RCC 7860 (cell line): ENCODE measurements around the gene PFKP.

Experiments used
- DNase-seq: peaks from one replicate; pipeline ENCODE4 v3.0.0-alpha.2; 2015; ENCODE audit warnings: low spot score
- FAIRE-seq: peaks from 2 replicates; lab custom pipeline; 2012; peaks lifted over from hg19 to GRCh38; lab: Jason Lieb, UNC

The PFKP gene

DNA sequence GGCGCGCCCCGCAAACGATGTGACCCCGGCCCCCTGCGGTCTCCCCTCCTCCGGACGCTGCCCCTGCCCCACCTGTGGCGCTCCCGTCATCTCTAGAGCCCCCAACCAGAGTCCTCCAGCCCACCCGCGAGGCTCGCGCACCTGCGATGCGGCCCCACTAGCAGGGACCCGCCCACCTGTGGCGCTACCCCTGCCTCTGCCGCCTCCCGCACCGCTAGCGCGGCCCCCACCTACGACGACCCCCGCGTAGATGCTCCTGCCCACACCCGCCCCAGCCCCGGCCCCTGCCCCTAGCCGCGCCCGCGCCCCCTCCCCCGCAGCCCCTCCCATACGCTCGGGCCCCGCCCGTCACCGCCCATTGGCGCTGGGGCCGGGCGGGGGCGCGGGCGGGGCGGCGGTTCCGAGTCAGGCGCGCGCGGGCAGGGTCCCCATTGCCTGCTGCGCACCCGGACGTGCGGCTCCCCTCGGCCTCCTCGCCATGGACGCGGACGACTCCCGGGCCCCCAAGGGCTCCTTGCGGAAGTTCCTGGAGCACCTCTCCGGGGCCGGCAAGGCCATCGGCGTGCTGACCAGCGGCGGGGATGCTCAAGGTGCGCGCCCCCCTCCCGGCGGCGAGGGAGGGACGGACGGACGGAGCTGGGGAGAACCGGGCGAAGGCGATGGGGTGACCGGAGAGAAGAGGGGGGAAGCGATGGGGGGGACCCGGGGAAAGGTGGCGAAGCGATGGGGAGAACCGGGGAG lies at the start of gene PFKP:
PFKP (plus strand) TSS at position 431 of the 741 bp plus-strand sequence; CDS start at position 479, 48 bp downstream.
- DNase-seq (no peak), FAIRE-seq (no peak)

DNA sequence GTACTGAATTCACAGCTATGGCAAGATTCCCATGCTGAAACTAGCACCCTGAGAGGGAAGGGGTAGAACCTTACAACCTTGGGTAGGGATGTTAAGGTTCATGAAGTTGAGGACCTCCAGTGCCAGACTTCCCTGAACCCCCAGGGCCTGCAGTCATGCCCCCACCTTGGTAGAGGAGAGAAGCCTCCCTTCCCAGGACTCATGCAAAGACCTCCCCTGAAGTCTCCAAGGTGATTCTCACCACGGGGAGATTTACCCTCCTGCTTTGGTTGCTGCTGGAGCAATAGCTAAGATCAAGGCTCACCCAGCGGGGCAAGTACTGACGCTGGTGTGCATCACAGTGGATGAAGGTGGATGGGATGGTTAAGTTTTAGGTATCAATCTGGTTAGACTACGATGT lies 49.1 kb upstream of the PFKP start:
- no peak for DNase-seq

DNA sequence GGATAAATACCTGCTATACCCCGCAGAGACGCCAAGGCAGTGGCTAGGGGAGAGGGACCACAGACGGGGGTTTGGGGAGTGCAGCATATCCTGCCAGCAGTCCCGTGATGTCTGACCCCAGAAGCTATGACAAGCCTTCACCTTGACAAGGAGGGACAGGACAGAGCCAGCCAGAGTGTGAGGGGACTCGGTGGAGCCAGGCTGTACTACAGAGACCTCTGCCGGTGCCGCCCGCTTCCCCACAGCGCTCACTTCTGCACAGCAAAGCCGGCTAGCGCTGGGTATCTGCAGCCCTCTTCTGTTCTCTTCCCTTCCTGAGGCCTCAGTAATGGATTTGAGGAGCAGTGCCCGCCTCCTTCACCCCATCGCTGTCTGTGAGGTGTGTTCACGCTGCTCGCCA lies 47.0 kb upstream of the PFKP start:
- no peak for DNase-seq
- no peak for FAIRE-seq

More for the DNA sequence above, 49.1 kb upstream of the PFKP start:
- no peak for FAIRE-seq

DNA sequence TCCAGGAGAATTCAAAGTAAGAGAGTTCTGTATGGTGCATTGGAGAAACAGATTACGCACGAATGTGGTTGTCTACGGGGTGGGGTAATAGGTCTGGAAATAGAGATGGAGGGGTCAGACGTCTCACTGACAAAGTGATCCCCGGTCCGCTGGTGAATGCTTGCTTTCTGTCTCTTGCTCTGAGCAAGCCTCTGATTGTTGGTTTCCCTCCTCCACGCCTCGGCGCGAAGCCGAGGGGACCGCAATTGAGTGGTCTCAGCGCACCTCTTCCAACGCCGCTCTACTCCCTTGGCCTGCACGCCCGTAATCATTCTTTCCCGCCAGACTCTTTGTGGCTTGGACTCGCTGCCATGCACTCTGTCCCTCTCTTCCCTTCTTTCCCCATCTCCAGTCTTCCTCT lies 46.5 kb upstream of the PFKP start:
- no peak for DNase-seq
- no peak for FAIRE-seq

DNA sequence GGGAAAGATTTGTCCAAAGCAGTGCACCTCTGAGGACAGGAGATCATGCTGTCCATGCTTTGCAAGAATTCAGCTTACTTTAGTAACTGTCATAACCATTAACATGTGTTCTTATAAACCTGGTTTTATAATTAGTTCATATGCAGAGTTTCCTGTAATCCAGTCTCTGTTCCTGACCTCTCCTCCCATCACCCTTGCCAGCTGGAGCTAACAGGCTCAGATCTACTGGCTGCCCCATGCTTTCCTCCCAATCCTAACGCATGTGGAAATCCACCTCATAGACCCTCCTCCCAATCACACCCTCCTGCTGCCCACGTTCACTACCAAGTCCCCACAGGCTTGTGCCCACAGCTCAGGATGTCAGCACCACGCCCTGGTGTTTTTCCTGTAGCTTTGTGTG lies 45.3 kb upstream of the PFKP start:
- no peak for FAIRE-seq

DNA sequence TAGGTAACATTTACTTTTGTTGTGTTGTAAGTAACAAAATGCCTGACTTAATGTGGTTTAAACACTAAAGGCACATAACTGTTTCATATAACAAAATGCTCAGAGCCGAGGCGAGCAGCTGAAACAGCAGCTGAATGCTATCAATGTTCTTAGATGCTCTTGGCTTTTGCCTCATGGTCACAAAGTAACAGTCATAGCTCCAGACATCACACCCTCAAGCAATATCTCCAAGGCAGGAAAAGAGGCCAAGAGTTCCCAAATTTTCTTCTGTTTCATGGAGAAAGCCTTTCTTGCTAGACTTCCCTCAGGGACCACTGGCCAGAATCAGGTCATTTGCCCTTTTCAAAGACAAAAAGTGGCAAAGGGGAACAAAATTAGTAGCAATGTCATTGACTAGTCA lies 43.5 kb upstream of the PFKP start:
- DNase-seq (no peak), FAIRE-seq (no peak)

More for the DNA sequence above, 45.3 kb upstream of the PFKP start:
- no peak for DNase-seq

DNA sequence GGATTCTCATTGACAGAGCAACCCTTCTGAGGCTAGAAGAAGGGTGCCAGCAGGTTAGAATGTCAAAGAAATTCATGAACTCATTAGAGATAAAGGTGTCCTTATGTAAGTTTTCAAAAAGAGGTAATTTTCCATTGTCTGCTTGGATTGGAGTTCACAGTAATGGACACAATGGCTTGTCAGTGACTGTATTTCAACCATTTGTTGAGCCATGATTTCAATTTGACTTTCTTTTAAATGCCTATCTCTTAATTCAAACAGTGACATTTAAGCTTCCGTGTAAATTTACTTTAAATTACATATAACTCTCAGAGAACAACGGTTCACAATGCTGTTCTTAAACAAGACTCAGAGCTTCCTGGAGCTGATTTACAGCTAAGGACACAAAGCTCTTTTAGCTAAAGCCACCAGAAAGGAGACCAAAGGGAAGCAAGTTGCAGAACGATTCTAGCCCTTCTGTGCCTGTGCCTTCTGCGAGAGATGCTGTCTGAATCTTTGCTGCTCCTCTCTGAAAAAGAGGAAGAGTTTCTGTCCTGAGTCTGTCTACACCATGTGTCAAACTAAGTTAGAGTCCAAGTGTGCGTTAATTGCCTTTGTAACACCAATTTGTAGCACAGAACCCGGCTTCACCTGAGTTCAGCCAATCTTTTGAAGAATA lies 42.2 kb upstream of the PFKP start:
- no peak for DNase-seq
- no peak for FAIRE-seq

DNA sequence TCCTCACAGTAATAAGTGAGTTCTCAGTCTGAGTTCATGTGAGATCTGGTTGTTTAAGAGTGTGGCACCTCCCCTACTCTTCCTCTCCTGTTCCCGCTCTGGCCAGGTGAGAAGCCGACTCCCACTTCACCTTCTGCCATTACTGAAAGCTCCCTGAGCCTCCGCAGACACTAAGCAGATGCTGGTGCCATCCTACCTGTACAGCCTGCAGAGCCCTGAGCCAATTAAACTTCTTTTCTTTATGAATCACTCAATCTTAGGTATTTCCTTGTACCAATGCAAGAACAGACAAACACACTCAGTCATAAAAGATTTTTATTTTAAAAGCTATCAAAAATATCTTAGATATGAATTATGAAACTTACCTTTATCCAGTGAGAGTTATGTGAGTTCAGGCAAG lies 39.5 kb upstream of the PFKP start:
- FAIRE-seq (no peak), DNase-seq (no peak)

DNA sequence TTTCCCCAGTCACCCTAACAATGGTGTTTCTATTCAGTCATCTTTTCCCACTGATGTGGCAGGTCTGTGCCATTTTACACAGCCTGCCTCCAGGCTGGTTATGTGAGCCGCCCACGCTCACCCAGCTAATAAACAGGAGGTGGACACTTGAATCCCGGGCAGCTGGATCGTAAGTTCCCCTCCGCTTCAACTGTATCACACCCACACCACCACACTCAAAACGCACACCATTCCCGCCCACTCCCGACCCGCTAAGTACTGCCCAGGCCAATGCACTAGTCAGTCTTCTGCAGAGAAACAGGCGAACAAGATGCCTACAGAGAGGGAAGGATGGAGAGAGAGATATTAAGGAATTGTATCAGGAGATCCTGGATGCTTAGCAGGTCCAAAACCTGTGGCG lies 38.9 kb upstream of the PFKP start:
- DNase-seq = no peak
- FAIRE-seq = no peak

DNA sequence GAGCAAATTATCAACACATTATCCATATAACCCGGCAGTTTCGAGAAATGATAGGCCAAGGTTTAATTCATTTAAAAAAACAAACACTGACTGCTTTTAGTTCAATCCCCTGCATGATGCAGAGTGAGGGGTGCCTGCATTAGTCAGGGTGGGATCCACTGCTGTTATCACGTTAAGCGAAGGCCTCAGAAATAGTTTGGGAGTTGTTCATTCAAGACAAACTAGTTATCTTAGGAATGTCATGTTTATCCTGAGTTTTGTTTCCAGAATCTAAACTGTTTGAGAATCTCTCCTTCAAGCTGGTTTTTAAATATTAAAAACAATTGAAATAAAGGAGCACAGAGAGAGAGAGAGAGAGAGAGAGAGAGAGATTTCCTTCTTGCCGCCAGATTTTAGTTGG lies 36.6 kb upstream of the PFKP start:
- DNase-seq (no peak), FAIRE-seq (no peak)

DNA sequence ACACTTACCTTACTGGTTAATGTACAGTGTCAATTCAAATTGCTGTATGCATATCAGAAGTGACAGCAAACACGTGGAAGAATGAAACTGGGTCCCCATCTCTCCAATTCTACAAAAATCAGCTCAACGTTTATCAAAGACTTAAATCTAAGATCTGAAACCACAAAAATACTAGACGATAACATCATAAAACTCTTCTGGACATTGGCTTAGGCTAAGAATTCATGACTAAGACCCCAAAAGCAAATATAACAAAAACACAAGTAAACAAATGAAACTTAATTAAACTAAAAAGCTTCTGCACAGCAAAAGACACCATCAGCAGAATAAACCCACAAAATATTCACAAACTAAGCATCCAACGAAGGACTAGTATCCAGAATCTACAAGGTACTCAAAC lies 35.9 kb upstream of the PFKP start:
- no peak for DNase-seq
- no peak for FAIRE-seq

DNA sequence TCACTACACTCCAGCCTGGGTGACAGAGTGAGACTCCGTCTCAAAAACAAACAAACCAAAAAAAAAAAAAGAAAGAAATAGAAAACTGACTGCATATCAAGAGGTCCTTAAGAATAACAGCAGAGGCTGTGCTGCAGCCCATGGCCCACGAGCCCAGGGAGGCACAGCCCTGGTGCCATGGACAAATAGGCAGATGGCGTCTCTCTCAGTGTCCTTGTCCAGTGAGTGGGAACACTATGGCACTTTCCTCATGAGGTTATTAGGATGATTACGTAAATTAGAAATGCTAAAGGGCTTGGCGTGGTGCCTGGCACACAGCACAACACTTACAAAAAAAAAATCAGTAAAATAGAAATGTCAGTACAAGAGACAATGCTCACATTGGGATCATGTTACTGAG lies 33.4 kb upstream of the PFKP start:
- DNase-seq (no peak), FAIRE-seq (no peak)

DNA sequence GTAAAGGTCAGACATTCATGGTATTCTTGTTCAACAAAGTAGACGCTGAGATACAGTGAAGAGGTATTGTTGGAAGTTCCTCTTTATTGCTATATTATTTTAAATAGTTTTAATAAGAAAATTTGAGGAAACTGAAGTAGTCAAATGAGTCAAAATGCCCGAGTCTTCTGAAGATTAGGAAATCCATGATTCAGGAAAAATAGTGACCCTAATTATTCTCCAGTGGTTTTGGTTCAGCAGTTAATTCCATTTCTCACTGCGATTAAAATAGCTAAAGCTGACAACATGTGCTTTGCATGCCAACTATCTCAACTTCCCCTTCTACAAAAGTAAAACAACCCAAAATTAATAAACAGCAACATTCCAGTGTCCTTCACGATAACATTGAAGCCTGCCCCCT lies 32.7 kb upstream of the PFKP start:
- DNase-seq (no peak), FAIRE-seq (no peak)

DNA sequence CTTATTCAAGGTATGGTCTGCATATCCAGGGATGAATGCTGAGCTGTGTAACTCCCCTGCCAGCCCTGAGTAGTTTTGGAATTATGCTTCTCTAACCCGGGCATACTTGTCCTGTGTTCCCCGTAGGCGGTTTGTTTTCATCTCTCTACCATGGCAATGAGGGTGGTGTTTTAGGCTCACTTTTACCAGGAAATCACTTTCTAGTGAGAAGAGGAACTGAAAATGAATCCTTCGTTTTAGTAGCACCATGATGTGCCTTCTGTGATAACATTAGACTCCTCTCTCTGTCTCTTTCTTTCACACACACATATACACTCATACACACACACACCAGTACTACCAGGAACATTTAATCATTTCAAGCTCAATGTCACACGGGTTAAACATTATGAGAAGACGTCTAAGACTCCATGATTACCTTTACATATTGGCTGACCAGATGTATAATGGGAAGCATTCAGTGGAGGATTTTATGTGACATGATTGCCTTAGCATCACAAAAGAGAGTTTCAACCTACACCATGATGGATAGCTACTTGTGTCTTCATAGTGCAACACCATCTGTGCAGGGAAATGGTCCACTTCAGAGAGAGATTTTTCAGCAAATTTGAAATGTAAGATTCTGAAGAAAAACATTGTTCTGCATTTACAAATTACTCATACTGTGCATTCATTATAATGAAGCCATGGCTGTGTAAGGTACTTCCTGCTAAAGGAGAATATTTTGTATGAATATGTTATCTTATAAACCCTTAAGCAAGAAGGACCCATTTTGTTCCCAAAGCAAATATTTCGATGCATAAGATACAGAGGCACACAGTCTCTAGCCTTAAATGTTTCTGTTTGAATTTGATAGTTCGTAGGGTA lies 31.0 kb upstream of the PFKP start:
- FAIRE-seq (no peak), DNase-seq (no peak)

DNA sequence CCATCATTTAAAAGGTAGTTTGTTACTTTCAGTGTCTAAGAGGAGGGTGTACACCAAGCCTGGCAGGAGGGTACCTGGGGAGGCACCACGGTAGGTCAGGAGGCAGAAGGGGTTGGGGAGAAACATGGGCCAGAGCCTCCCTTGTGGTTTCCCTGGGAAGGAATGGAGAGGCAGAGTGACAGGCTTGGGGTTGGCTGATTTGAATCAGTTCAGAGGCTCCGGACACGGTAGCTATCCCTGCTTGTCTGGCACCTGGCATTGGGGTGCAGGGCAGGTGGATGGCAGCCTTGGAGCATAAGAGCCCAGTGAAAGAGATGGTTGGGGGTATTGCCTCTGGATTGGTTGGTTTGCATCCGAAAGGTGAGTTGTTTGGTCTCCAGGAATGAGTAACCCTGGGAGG lies 30.2 kb upstream of the PFKP start:
- DNase-seq = no peak
- no peak for FAIRE-seq

DNA sequence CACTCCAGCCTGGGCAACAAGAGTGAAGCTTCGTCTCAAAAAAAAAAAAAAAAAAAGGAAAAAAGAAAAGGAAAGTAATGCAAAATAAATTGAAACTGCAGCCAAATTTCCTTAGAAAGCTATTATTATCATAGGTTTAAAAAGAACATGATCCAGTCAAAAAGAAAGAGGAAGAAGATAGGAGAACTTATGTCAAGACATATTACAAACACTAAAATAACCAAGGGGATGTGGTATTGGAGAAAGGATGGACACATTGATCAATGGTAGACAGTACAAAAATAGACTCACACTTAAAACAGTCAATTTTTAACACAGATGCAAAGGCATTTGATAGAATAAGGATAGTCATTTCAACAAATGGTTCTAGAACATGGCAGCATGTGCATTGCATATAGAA lies 27.3 kb upstream of the PFKP start:
- DNase-seq (no peak), FAIRE-seq (no peak)

DNA sequence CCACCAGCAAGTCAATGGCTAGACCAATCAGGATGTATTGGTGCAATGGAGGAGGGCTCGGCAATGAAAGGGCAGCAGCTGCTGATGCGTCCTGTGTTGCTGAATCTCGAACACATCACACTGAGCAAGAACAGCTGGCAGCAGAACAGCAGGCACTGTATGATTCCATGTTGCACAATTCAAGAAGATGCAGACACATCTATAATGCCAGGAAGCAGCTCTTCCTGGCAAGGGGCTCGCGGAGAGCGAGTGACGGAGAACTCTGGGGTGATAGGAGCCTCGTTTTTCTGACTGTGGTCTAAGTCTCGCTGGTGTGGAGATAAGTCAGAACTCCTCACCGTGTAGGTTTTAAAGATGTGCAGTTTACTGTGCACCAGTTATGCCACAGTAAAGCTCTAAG lies 24.8 kb upstream of the PFKP start:
- no peak for FAIRE-seq

DNA sequence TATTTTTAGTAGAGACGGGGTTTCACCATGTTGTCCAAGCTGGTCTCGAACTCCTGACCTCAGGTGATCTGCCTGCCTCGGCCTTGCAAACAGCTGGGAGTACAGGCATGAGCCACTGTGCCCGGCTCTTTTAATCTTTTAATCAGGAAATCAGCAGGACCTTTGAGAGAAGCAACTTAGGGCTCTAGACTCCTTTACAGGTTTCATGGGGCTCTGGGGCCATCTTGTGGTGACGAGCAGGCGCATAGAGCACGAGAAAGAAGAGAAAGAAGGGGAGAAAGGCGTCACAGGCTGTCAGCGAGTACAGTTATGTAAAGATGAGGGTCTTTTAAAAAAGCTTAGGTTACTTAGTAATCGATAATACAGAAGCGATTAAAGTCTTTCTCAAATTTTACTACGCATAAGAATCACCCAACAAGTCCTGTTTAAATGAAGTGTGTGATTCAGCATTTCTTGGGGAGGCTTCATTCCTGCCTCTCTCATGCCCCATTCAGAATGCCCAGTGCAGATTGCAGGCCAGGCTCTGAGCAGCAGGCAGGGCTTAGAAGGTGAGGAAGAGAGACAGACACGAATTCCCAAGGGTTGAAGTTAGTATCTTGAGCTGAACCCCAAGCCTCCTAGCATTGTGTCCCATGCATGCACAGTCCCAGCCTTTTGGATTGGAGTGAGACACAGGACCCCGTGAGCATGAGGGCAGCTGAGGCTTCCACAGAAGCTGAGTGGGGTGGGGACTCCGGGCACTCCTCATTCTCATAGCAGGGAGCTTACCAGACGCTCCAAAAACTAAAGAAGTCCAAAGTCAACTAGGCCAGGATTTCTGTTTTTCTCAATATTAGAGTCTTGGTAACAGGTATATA lies 23.6 kb upstream of the PFKP start:
- DNase-seq (peak; percentile 88), FAIRE-seq (peak; percentile 75)

More for the DNA sequence above, 24.8 kb upstream of the PFKP start:
- no peak for DNase-seq

DNA sequence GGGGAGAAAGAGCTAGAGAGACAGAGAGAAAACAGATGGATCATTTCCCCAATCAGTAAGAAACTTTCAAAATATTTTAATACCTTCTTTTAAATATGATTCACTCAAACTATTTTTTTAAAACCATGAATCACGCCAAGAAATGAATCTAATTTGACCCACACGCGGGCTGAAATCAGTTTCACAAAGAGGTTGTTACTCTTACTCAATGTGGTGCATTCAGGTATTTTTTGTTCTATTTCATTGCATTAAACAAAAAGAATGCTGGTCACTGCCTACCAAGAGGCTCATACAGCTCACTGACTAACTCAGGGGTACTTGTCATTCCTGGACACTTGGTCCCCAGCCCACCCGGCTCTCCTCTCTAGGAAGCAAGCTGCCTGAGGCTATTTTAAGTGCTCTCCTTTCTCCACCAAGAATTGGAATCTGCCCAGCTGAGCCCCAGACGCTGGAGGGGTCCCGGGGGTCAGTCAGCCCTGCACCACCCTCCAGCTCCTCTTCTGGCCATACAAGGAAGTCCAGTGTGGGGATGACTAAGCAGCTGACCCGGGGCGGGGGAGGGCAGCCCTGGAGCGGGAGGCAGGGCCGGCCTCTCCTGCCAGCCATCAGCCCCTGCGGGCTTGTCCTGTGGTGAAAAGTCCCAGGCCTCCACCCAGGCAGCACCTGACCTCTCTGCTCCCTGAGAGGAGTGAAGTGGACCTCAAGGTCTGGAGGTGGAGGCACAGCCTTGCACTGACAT lies 21.7 kb upstream of the PFKP start:
- DNase-seq (peak; percentile 90), FAIRE-seq (peak; percentile 87)

DNA sequence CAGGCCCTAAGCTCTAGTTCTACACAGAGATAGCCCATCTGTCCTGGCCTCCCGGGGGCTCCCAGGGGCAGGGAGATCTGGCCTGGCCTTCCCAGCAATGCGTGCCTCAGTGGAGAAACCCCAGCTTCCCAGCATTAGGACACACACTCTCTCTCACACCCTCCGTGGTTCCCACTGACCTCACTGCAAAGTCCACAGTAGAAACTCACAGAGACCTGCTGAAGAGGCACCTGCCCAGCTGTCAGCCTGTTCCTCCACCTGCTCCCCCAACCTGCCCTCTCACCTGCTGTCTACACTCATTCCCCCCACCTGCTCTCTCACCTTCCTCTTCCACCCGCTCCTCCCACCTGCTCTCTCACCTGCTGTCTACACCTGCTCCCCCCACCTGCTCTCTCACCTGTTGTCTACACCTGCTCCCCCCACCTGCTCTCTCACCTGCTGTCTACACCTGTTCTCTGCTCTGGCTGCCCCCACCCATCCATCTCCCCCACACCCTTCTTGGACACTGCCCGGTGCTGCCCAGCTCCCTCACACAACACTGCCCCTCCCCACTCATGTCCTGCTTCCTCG lies 21.1 kb upstream of the PFKP start:
- DNase-seq (no peak), FAIRE-seq (no peak)
